ENCODE results near the gene APOL1.
A peak's percentile ranks its signal among the peaks of the same experiment; 100 is the strongest.
"Not testable (repeated sequence)": the region's sequence is repeated elsewhere in the genome, so short reads cannot be mapped to it uniquely, and the experiment has no call there.

The APOL1 gene

GRCh38 chr22:36226189-36226588, 26.7 kb upstream of the APOL1 start:
- no peak for DNase-seq

GRCh38 chr22:36227396-36227795, 25.5 kb upstream of the APOL1 start:
- no peak for DNase-seq

GRCh38 chr22:36227806-36228205, 25.1 kb upstream of the APOL1 start:
- DNase-seq, result no peak

GRCh38 chr22:36228369-36228768, 24.6 kb upstream of the APOL1 start:
- DNase-seq, result not testable (repeated sequence)

GRCh38 chr22:36228944-36229343, 24.0 kb upstream of the APOL1 start:
- no peak for DNase-seq

GRCh38 chr22:36229649-36230048, 23.3 kb upstream of the APOL1 start:
- DNase-seq, result not testable (repeated sequence)

- not testable (repeated sequence) for DNase-seq
These were observed 21.9 kb upstream of the APOL1 start for GRCh38 chr22:36231051-36231450.

GRCh38 chr22:36232715-36233401, 20.1 kb upstream of the APOL1 start:
- no peak for DNase-seq

- no peak for DNase-seq
These were observed 19.1 kb upstream of the APOL1 start for GRCh38 chr22:36233796-36234195.

GRCh38 chr22:36234213-36234612, 18.7 kb upstream of the APOL1 start:
- no peak for DNase-seq

GRCh38 chr22:36234919-36235318, 18.0 kb upstream of the APOL1 start:
- no peak for DNase-seq

- DNase-seq, result no peak
These were observed 17.3 kb upstream of the APOL1 start for GRCh38 chr22:36235585-36235984.

GRCh38 chr22:36236388-36237319, 16.3 kb upstream of the APOL1 start:
- no peak for DNase-seq

GRCh38 chr22:36237462-36238372, 15.2 kb upstream of the APOL1 start:
- DNase-seq, result peak; percentile 28

GRCh38 chr22:36238373-36239149, 14.4 kb upstream of the APOL1 start:
- DNase-seq, result peak; percentile 14

GRCh38 chr22:36239150-36239400, 13.9 kb upstream of the APOL1 start:
- no peak for DNase-seq

GRCh38 chr22:36239401-36240171, 13.3 kb upstream of the APOL1 start, which contains the start of gene APOL2:
TSS of gene APOL2 (minus strand) at chr22:36239527. CDS start at chr22:36233162, 6,365 bp downstream.
- DNase-seq, result peak; percentile 85

- no peak for DNase-seq
These were observed 8.9 kb upstream of the APOL1 start for GRCh38 chr22:36243986-36244385.

- DNase-seq, result no peak
These were observed 8.2 kb upstream of the APOL1 start for GRCh38 chr22:36244522-36245391.

GRCh38 chr22:36245805-36246356, 7.1 kb upstream of the APOL1 start:
- no peak for DNase-seq

Data from CD4-positive, alpha-beta T cell treated with Interleukin-12 subunit alpha and Interleukin-12 subunit beta, for 1 hour (primary cell).